K562 (cell line): ENCODE measurements around the gene ASPHD1. TPM values are rescaled to one million over a fixed set of nuclear protein-coding genes. Genes with fewer than 3 reads are reported as not detected.

Experiments
- ATAC-seq: fragments of 200-7000 bp; cut with Tn5 transposase; 3 replicates; pipeline ENCODE4 v1.9.1; 2020; ENCODE audit warnings: moderate library complexity
- BruUV-seq: library from RNA; stranded (reverse); fragments of 400-500 nt; replicated peaks from 2 replicates; lab custom pipeline; 2021; lab: Mats Ljungman, UMichigan
- CTCF ChIA-PET: fragments of 300-600 bp; formaldehyde crosslinking; extraction: SDS; loops from one replicate; lab custom pipeline; 2021; ENCODE audit warnings: low intra/inter-chr PET ratio; lab: Yijun Ruan, JAX
- POLR2A ChIA-PET: fragments of 300-600, 350-650 bp; sonication (Branson Sonifier 250); formaldehyde crosslinking; extraction: SDS; loops from one replicate; lab custom pipeline; 2021; ENCODE audit warnings: antibody characterized with exemption, inconsistent platforms; lab: Yijun Ruan, JAX
- DNase-seq, 4 experiments: peaks; one replicate each; pipeline versions ENCODE4 v3.0.0 to v3.0.0-alpha.2; 2011 to 2018; ENCODE audit warnings: low spot score in 3 of 4, mixed read lengths in 3 of 4; ENCODE audit errors: extremely low read depth in 1 of 4
- FAIRE-seq: peaks from 2 replicates; lab custom pipeline; 2011; peaks lifted over from hg19 to GRCh38; lab: Jason Lieb, UNC
- H2AFZ ChIP-seq: 2 replicates; pipeline ENCODE4 v1.6.0; 2011; ENCODE audit warnings: low read depth, low read length, control low read depth, inconsistent platforms
- H3K27ac ChIP-seq: fragments of 200-600 bp; 3 replicates; pipeline ENCODE4 v1.8.0; 2011; ENCODE audit warnings: low read depth, mild to moderate bottlenecking, control low read depth, inconsistent platforms, low read length, moderate library complexity, mixed read lengths; ENCODE audit errors: extremely low read depth
- H3K27me3 ChIP-seq, 2 experiments: fragments of 300-600 bp in 1 of 2; 2 replicates in 1 of 2; 3 replicates in 1 of 2; pipeline versions ENCODE4 v1.6.0 to v1.8.0; 2011; ENCODE audit warnings: inconsistent platforms in 2 of 2, low read length in 2 of 2, mild to moderate bottlenecking in 1 of 2, mixed read lengths in 1 of 2, moderate library complexity in 1 of 2; ENCODE audit not compliant: control insufficient read depth in 2 of 2, insufficient read depth in 2 of 2
- H3K36me3 ChIP-seq: fragments of 300-600 bp; 3 replicates; pipeline ENCODE4 v1.8.0; 2011; ENCODE audit warnings: mild to moderate bottlenecking, low read length, inconsistent platforms; ENCODE audit not compliant: control insufficient read depth, insufficient read depth
- H3K4me1 ChIP-seq, 2 experiments: fragments of 200-600 bp in 1 of 2; replicated peaks in 1 of 2; 2 replicates in 1 of 2; 3 replicates in 1 of 2; pipeline versions ENCODE4 v1.5.1 to v1.8.0; 2011; ENCODE audit warnings: inconsistent platforms in 2 of 2, low read length in 2 of 2, mild to moderate bottlenecking in 1 of 2, mixed read lengths in 1 of 2, moderate library complexity in 1 of 2; ENCODE audit not compliant: control insufficient read depth in 2 of 2, insufficient read depth in 2 of 2
- H3K4me2 ChIP-seq: 2 replicates; pipeline ENCODE4 v1.6.1; 2011; ENCODE audit warnings: low read length, control low read depth, inconsistent platforms, mixed read lengths; ENCODE audit not compliant: insufficient read depth
- H3K4me3 ChIP-seq: fragments of 200-600 bp; sonication (generic), shearing (Covaris generic); 2 replicates; pipeline ENCODE4 v1.5.1; 2016; ENCODE audit warnings: control low read depth, inconsistent platforms
- H3K79me2 ChIP-seq: fragments of 200-600 bp; 3 replicates; pipeline ENCODE4 v1.8.0; 2011; ENCODE audit warnings: low read length, inconsistent platforms; ENCODE audit not compliant: control insufficient read depth, insufficient read depth
- H3K9ac ChIP-seq, 2 experiments: 2 replicates each; pipeline versions ENCODE4 v1.6.0 to v1.6.1; 2011; ENCODE audit warnings: low read depth in 2 of 2, low read length in 2 of 2, control low read depth in 1 of 2, inconsistent platforms in 1 of 2, mild to moderate bottlenecking in 1 of 2, mixed read lengths in 1 of 2; ENCODE audit not compliant: insufficient read depth in 1 of 2
- H3K9me1 ChIP-seq: one replicate; pipeline ENCODE4 v1.6.0; 2011; ENCODE audit warnings: inconsistent platforms, mild to moderate bottlenecking, low read length, moderate library complexity; ENCODE audit not compliant: control insufficient read depth, insufficient read depth
- H3K9me3 ChIP-seq: replicated peaks from 2 replicates; pipeline ENCODE4 v1.5.1; 2011; ENCODE audit warnings: low read depth, low read length, inconsistent platforms; ENCODE audit not compliant: control insufficient read depth, insufficient read depth
- H4K20me1 ChIP-seq: replicated peaks from 2 replicates; pipeline ENCODE4 v1.6.1; 2011; ENCODE audit warnings: low read length, inconsistent platforms, mixed read lengths; ENCODE audit not compliant: control insufficient read depth, insufficient read depth
- CEBPB ChIP-seq: fragments of 450-650 bp; IDR thresholded peaks from 2 replicates; pipeline ENCODE4 v1.6.1; 2016; ENCODE audit warnings: missing genetic modification characterization, missing compliant biosample characterization
- E2F1 ChIP-seq: sonication (generic); formaldehyde crosslinking; IDR thresholded peaks from 2 replicates; pipeline ENCODE4 v1.8.1; 2023; ENCODE audit warnings: mild to moderate bottlenecking, missing genetic modification reagents, moderate library complexity
- FOXK2 ChIP-seq, 2 experiments: fragments of 450-650 bp; IDR thresholded peaks in 1 of 2; conservative IDR thresholded peaks in 1 of 2; 2 replicates each; pipeline ENCODE4 v1.6.1; 2016; ENCODE audit warnings: low read depth in 2 of 2, mild to moderate bottlenecking in 1 of 2
- HIVEP1 ChIP-seq: fragments of 250-450 bp; sonication (Bioruptor Pico); IDR thresholded peaks from 2 replicates; pipeline ENCODE4 v1.4.0; 2020; ENCODE audit warnings: mild to moderate bottlenecking
- PHTF2 ChIP-seq: fragments of 250-450 bp; sonication (Bioruptor Pico); IDR thresholded peaks from 2 replicates; pipeline ENCODE4 v1.5.0; 2021; ENCODE audit warnings: mild to moderate bottlenecking
- SMARCA5 ChIP-seq: fragments of 450-650 bp; IDR thresholded peaks from 2 replicates; pipeline ENCODE4 v1.6.1; 2016
- SRSF9 ChIP-seq: fragments of 200-400 bp; formaldehyde crosslinking; IDR thresholded peaks from 2 replicates; pipeline ENCODE4 v1.6.1; 2017; ENCODE audit warnings: low read depth, low read length, borderline replicate concordance
- TBL1XR1 ChIP-seq, 2 experiments: IDR thresholded peaks; 2 replicates each; pipeline ENCODE4 v1.6.1; 2012; ENCODE audit warnings: improper control_type of control experiment in 2 of 2, low read length in 2 of 2, mild to moderate bottlenecking in 1 of 2
- WGBS: fragments of 100-300 bp; shearing (Covaris generic); methylation state at CpG from one replicate; pipeline ENCODE4 v1.1.6; 2016; ENCODE audit warnings: low coverage, mixed read lengths; ENCODE audit not compliant: insufficient coverage; ENCODE audit errors: missing lambda C conversion rate; 5-methylcytosine and 5-hydroxymethylcytosine counted together
- in situ Hi-C: fragments of 300-500 bp; cut with MboI; formaldehyde crosslinking; loops from 4 replicates; pipeline ENCODE4 v1.15.0; 2018; ENCODE audit warnings: inconsistent platforms, mixed read lengths
- intact Hi-C: fragments of 100-400 bp; cut with micrococcal nuclease; formaldehyde crosslinking; loops from 2 replicates; pipeline ENCODE4 v1.14.2; 2022
- polyA plus RNA-seq, 8 experiments: library from polyadenylated mRNA; depleted of rRNA in 4 of 8; stranded (reverse) in 5 of 8; unstranded in 3 of 8; fragments of >200 nt; fragmentation: Nextera tagmentation in 2 of 8; fragmentation: Illumina TruSeq in 1 of 8; extraction: Ambion mirVana in 2 of 8; extraction: Trizol in 1 of 8; gene quantifications; 2 replicates each; pipeline versions ENCODE4 v1.2.1 to v1.2.3, GENCODE V29; 2011 to 2014; ENCODE audit warnings: inconsistent platforms in 1 of 8, missing spikeins in 1 of 8
- total RNA-seq, 7 experiments: library from RNA; depleted of rRNA in 6 of 7; stranded (reverse); fragments of >200 nt in 6 of 7; fragmentation: Illumina TruSeq in 2 of 7; extraction: Trizol in 2 of 7; gene quantifications; 2 replicates each; pipeline versions ENCODE4 v1.2.1 to v1.2.3, GENCODE V29; 2011 to 2021; ENCODE audit warnings: low replicate concordance in 1 of 7

The ASPHD1 gene
- total and polyA plus RNA-seq, 9 of the 15 experiments (the other 6 are each of a cell fraction or from before 2014, with no cell fraction given): 0.03 to 0.70 (median 0.24) TPM; not detected in 5

GRCh38 chr16:29891525-29892457 is 8.5 kb upstream of the ASPHD1 start:
- H3K79me2 ChIP-seq: no peaks in the 10 kb centered on the region
- no peak overlapping the region for H2AFZ ChIP-seq
- no peak overlapping the region for H3K27ac ChIP-seq
- no peaks in the 10 kb centered on the region for H3K36me3 ChIP-seq
- BruUV-seq: no TSS peak
- ATAC-seq (no peak), DNase-seq (no peak), FAIRE-seq (no peak)
- ChIA-PET CTCF (no interaction called here), POLR2A (no interaction called here)
- no peak overlapping the region for H3K4me2 ChIP-seq
- TF ChIP-seq PHTF2 (CRISPR knock-in tag): no peak
- TF ChIP-seq SRSF9: no peak
- TF ChIP-seq HIVEP1: no peak
- no peak for TF ChIP-seq FOXK2 (conservative IDR thresholded peaks at IDR 0.05 in 1 of 2, IDR thresholded peaks at IDR 0.05 in 1 of 2; ENCODE audit: low read depth in 2 of 2)
- TF ChIP-seq SMARCA5: no peak
- no peak for TF ChIP-seq TBL1XR1 (IDR thresholded peaks at IDR 0.05; ENCODE audit: low read length in 2 of 2)
- TF ChIP-seq E2F1 (CRISPR knock-in tag): no peak
- TF ChIP-seq CEBPB (tag): peak; percentile 68
- H3K4me1 ChIP-seq: peaks cover 0 to 7% of the 10 kb centered on the region in 2 experiments; a peak in 2 of 5 replicates
- H4K20me1 ChIP-seq: 0 out of 2 replicates have a peak, but pooled peaks cover 4% of the 10 kb centered on the region
- no peaks in the 10 kb centered on the region for H3K9me3 ChIP-seq
- H3K9me1 ChIP-seq: no peaks in the 10 kb centered on the region
- in situ Hi-C loops (no loop called here), intact Hi-C loops (no loop called here)
- WGBS: 15% methylated on average over 10 of the region's 10 CpGs
- H3K4me3 ChIP-seq: no peak overlapping the region
- no peak overlapping the region; a peak in 1 of 4 replicates for H3K9ac ChIP-seq
- H3K27me3 ChIP-seq: peaks cover 17 to 37% of the 10 kb centered on the region in 2 experiments; a peak in 4 of 5 replicates
